Measurements from ENCODE around the gene DTHD1. TPM values are rescaled to one million over a fixed set of nuclear protein-coding genes. Genes with fewer than 3 reads are reported as not detected.

The DTHD1 gene
- total and polyA plus RNA-seq, 10 of the 15 experiments (the other 5 are each of a cell fraction or from before 2014, with no cell fraction given) = 0.05 to 2.8 (median 1.4) TPM

DNA sequence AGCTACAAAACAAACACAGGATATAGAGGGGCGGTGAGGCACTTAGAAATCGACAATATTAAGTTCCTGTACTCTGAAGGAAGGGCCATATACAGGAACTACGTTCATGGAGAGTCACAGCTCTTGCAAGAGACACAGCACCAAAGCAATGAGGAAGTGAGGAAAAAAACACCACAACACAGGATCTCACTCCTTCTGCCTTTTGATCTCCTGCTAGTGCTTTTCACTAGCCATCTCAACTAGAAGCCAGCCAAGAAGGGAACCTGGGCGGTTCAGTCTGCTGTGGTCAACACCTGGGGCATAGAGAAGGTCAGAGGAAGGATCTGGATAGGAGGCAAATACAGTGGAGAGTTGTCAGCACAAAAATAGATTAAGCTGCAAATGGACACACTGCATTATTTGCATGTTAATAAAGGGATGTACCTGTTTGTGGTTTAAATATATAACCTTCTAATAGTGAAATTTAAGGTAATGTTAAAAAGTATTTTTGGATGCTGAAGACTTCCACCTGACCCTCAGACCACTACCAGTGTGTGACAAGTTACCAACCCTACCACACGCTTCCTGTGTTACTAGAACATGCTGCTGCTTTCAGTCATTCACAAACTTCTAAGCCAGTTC, 104.6 kb downstream of the DTHD1 start (continued):
- TF ChIP-seq, protein P1, sequence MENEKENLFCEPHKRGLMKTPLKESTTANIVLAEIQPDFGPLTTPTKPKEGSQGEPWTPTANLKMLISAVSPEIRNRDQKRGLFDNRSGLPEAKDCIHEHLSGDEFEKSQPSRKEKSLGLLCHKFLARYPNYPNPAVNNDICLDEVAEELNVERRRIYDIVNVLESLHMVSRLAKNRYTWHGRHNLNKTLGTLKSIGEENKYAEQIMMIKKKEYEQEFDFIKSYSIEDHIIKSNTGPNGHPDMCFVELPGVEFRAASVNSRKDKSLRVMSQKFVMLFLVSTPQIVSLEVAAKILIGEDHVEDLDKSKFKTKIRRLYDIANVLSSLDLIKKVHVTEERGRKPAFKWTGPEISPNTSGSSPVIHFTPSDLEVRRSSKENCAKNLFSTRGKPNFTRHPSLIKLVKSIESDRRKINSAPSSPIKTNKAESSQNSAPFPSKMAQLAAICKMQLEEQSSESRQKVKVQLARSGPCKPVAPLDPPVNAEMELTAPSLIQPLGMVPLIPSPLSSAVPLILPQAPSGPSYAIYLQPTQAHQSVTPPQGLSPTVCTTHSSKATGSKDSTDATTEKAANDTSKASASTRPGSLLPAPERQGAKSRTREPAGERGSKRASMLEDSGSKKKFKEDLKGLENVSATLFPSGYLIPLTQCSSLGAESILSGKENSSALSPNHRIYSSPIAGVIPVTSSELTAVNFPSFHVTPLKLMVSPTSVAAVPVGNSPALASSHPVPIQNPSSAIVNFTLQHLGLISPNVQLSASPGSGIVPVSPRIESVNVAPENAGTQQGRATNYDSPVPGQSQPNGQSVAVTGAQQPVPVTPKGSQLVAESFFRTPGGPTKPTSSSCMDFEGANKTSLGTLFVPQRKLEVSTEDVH (IDR thresholded peaks at IDR 0.05; ENCODE audit: low read depth, partially characterized antibody) = no peak
- TF ChIP-seq MEF2B (IDR thresholded peaks at IDR 0.05; ENCODE audit: partially characterized antibody, poor library complexity, severe bottlenecking) (peak; percentile 80), MYB (IDR thresholded peaks at IDR 0.05; ENCODE audit: borderline replicate concordance, low read depth, low read length) (no peak), EGR1 (IDR thresholded peaks at IDR 0.05; ENCODE audit: borderline replicate concordance in 1 of 2, low read depth in 2 of 2, low read length in 2 of 2) (no peak), SP1 (IDR thresholded peaks at IDR 0.05; ENCODE audit: low read depth, low read length) (no peak), CREM (IDR thresholded peaks at IDR 0.05; ENCODE audit: low read depth) (0 out of 2 replicates have a peak, but pooled peaks have one; percentile 32), RUNX3 (IDR thresholded peaks at IDR 0.05; ENCODE audit: low read length) (peak; percentile 88), NFYA (IDR thresholded peaks at IDR 0.05; ENCODE audit: borderline replicate concordance, low read depth, low read length) (no peak), HCFC1 (IDR thresholded peaks at IDR 0.05; ENCODE audit: low read length) (no peak), CBX5 (IDR thresholded peaks at IDR 0.05; ENCODE audit: low read depth) (no peak)
- TF ChIP-seq, protein P2, sequence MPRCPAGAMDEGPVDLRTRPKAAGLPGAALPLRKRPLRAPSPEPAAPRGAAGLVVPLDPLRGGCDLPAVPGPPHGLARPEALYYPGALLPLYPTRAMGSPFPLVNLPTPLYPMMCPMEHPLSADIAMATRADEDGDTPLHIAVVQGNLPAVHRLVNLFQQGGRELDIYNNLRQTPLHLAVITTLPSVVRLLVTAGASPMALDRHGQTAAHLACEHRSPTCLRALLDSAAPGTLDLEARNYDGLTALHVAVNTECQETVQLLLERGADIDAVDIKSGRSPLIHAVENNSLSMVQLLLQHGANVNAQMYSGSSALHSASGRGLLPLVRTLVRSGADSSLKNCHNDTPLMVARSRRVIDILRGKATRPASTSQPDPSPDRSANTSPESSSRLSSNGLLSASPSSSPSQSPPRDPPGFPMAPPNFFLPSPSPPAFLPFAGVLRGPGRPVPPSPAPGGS (IDR thresholded peaks at IDR 0.05; ENCODE audit: borderline replicate concordance, insufficient read depth, low read depth, low read length, poor library complexity, severe bottlenecking) = no peak
- TF ChIP-seq, protein P3, sequence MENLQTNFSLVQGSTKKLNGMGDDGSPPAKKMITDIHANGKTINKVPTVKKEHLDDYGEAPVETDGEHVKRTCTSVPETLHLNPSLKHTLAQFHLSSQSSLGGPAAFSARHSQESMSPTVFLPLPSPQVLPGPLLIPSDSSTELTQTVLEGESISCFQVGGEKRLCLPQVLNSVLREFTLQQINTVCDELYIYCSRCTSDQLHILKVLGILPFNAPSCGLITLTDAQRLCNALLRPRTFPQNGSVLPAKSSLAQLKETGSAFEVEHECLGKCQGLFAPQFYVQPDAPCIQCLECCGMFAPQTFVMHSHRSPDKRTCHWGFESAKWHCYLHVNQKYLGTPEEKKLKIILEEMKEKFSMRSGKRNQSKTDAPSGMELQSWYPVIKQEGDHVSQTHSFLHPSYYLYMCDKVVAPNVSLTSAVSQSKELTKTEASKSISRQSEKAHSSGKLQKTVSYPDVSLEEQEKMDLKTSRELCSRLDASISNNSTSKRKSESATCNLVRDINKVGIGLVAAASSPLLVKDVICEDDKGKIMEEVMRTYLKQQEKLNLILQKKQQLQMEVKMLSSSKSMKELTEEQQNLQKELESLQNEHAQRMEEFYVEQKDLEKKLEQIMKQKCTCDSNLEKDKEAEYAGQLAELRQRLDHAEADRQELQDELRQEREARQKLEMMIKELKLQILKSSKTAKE (IDR thresholded peaks at IDR 0.05; ENCODE audit: low read depth, poor library complexity, severe bottlenecking) = peak; percentile 36
- TF ChIP-seq, protein P4, sequence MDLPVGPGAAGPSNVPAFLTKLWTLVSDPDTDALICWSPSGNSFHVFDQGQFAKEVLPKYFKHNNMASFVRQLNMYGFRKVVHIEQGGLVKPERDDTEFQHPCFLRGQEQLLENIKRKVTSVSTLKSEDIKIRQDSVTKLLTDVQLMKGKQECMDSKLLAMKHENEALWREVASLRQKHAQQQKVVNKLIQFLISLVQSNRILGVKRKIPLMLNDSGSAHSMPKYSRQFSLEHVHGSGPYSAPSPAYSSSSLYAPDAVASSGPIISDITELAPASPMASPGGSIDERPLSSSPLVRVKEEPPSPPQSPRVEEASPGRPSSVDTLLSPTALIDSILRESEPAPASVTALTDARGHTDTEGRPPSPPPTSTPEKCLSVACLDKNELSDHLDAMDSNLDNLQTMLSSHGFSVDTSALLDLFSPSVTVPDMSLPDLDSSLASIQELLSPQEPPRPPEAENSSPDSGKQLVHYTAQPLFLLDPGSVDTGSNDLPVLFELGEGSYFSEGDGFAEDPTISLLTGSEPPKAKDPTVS (IDR thresholded peaks at IDR 0.05; ENCODE audit: low read depth, low read length) = no peak
- TF ChIP-seq, protein P5, sequence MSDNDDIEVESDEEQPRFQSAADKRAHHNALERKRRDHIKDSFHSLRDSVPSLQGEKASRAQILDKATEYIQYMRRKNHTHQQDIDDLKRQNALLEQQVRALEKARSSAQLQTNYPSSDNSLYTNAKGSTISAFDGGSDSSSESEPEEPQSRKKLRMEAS (IDR thresholded peaks at IDR 0.05; ENCODE audit: low read depth, low read length) = no peak
- TF ChIP-seq, protein P6, sequence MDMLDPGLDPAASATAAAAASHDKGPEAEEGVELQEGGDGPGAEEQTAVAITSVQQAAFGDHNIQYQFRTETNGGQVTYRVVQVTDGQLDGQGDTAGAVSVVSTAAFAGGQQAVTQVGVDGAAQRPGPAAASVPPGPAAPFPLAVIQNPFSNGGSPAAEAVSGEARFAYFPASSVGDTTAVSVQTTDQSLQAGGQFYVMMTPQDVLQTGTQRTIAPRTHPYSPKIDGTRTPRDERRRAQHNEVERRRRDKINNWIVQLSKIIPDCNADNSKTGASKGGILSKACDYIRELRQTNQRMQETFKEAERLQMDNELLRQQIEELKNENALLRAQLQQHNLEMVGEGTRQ (IDR thresholded peaks at IDR 0.05; ENCODE audit: borderline replicate concordance, low read depth, low read length) = no peak
- TF ChIP-seq, protein P7, sequence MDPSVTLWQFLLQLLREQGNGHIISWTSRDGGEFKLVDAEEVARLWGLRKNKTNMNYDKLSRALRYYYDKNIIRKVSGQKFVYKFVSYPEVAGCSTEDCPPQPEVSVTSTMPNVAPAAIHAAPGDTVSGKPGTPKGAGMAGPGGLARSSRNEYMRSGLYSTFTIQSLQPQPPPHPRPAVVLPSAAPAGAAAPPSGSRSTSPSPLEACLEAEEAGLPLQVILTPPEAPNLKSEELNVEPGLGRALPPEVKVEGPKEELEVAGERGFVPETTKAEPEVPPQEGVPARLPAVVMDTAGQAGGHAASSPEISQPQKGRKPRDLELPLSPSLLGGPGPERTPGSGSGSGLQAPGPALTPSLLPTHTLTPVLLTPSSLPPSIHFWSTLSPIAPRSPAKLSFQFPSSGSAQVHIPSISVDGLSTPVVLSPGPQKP (IDR thresholded peaks at IDR 0.05; ENCODE audit: low read depth, low read length) = no peak
- TF ChIP-seq, protein P8, sequence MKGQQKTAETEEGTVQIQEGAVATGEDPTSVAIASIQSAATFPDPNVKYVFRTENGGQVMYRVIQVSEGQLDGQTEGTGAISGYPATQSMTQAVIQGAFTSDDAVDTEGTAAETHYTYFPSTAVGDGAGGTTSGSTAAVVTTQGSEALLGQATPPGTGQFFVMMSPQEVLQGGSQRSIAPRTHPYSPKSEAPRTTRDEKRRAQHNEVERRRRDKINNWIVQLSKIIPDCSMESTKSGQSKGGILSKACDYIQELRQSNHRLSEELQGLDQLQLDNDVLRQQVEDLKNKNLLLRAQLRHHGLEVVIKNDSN (IDR thresholded peaks at IDR 0.05; ENCODE audit: borderline replicate concordance, extremely low read length, insufficient read depth, low read depth, low read length) = no peak
